DND-41 (cell line): Measurements from ENCODE around the gene PRXL2A.

Experiments used
- CTCF ChIP-seq: IDR thresholded peaks from 2 replicates; pipeline ENCODE4 v1.5.1; 2012; ENCODE audit warnings: borderline replicate concordance, low read length, moderate library complexity, mild to moderate bottlenecking; ENCODE audit not compliant: poor library complexity, severe bottlenecking; ENCODE audit errors: extremely low read depth
- EZH2 ChIP-seq: IDR thresholded peaks from 3 replicates; pipeline ENCODE4 v1.6.1; 2012; ENCODE audit warnings: borderline replicate concordance, low read depth, mild to moderate bottlenecking, moderate library complexity, low read length, inconsistent platforms; ENCODE audit not compliant: severe bottlenecking

DNA sequence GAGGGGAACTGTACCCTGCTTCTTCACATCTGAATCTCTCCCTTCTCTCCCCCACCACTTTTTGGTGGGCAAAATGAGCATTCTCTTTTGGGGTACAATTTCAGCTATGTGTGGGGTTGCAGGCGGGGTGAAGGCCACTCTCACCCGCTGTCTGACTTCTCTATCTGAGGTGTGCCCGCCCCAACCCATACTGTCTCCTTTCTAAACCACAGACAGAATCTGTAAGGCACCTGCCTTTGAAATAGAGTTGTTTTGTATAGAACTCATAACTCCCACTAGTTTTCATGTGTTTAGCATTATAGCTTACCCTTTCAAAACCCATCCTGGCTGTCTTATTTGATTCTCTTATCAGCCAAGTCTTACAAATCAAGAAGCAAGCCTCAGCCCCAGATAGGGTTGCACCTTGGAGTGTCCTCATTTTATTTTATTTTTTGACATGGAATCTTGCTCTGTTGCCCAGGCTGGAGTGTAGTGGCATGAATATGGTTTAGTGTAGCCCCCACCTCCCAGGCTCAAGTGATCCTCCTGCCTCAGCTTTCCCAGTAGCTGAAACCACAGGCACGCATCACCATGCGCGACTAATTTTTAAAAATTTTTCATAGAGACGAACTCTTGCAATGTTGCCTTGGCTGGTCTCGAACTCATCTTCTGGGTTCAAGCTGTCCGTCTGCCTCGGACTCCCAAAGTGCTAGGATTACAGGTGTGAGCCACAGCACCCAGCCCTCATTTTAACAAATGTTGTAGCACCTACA is 57.7 kb downstream of the PRXL2A start:
- TF ChIP-seq CTCF = no peak
- TF ChIP-seq EZH2 = no peak
